Cardiac fibroblast (primary cell): ENCODE results near the gene KAZN.

Experiments
- DNase-seq, 2 donors: peaks; one replicate each; pipeline versions ENCODE4 v3.0.0 to v3.0.0-alpha.2; 2010; ENCODE audit warnings: low read depth in 2 of 2
- H3K4me3 ChIP-seq, 2 donors: replicated peaks in 1 of 2; 1 replicate in 1 of 2; 2 replicates in 1 of 2; pipeline ENCODE4 v1.5.1; 2011; ENCODE audit warnings: low read depth in 2 of 2, low read length in 2 of 2, mild to moderate bottlenecking in 2 of 2, moderate library complexity in 1 of 2
- CTCF ChIP-seq: IDR thresholded peaks from one replicate; pipeline ENCODE4 v1.5.1; 2011; ENCODE audit warnings: low read depth, mild to moderate bottlenecking, low read length, inconsistent platforms

Gene KAZN

GRCh38 chr1:14877224-14877623 is 278.7 kb downstream of the KAZN start:
- no peak overlapping the region for H3K4me3 ChIP-seq
- no peak for TF ChIP-seq CTCF
- DNase-seq, result no peak

GRCh38 chr1:14878124-14878523 is 279.6 kb downstream of the KAZN start:
- H3K4me3 ChIP-seq, result no peak overlapping the region
- no peak for TF ChIP-seq CTCF
- DNase-seq, result no peak

- no peak overlapping the region for H3K4me3 ChIP-seq
- DNase-seq, result no peak
- TF ChIP-seq CTCF, result no peak
Measured at GRCh38 chr1:14878951-14879350, 280.5 kb downstream of the KAZN start.

- peak in 1 of 2 donors; percentile 26 for DNase-seq
- no peak overlapping the region for H3K4me3 ChIP-seq
- no peak for TF ChIP-seq CTCF
Measured at GRCh38 chr1:14880456-14881316, 282.2 kb downstream of the KAZN start.

GRCh38 chr1:14881775-14882672 is 283.5 kb downstream of the KAZN start:
- DNase-seq, result peak in 1 of 2 donors; percentile 27
- H3K4me3 ChIP-seq, result no peak overlapping the region
- no peak for TF ChIP-seq CTCF

GRCh38 chr1:14884614-14885175 is 286.2 kb downstream of the KAZN start:
- no peak for TF ChIP-seq CTCF
- H3K4me3 ChIP-seq, result no peak overlapping the region
- DNase-seq, result no peak
